ENCODE data around the gene WDR1.
"Not testable (repeated sequence)": the region's sequence is repeated elsewhere in the genome, so short reads cannot be mapped to it uniquely, and the experiment has no call there.

Gene WDR1

DNA sequence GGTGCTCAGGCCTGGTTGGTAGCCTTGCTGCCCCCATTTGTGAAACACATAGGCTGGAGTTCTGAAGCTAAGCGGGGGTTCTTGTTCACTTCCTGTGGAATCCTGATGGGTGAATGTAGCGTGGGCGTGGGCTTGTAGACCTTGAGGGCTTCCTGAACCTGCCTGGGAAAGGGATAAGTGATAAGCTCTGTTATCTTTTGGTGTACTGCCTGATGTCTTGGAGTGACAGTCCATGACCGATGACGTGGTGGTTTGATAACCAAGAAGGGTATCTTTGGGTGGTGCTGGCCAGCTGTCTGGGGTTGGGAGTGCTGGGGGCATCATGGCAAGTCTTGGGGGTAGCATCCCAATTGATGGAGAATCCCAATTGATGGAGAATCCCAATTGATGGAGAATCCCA is 17.5 kb upstream of the WDR1 start:
- no peak for DNase-seq (ENCODE audit: low read depth in 2 of 2)

DNA sequence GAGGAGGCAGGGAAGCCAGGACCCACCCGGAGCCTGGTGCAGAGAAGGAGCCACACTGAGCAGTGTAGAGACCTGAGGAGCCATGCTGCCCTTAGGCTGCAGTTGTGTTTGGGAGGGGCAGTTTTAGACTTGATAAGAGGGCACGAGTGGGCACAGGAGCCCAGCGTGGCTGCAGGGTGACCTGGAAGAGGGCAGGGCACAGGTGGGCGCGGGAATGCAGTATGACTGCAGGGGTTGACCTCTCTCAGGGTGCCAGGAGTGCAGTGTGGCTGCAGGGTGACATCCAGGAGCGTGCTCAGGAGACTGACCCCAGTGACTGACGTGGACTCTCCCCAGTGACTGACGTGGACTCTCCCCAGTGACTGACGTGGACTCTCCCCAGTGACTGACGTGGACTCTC is 14.6 kb upstream of the WDR1 start:
- no peak for DNase-seq (ENCODE audit: low read depth in 2 of 2)

GRCh38 chr4:10130178-10130888 is 13.7 kb upstream of the WDR1 start:
- DNase-seq (ENCODE audit: low read depth in 2 of 2): no peak

GRCh38 chr4:10129196-10130177 is 12.9 kb upstream of the WDR1 start:
- no peak for DNase-seq (ENCODE audit: low read depth in 2 of 2)

DNA sequence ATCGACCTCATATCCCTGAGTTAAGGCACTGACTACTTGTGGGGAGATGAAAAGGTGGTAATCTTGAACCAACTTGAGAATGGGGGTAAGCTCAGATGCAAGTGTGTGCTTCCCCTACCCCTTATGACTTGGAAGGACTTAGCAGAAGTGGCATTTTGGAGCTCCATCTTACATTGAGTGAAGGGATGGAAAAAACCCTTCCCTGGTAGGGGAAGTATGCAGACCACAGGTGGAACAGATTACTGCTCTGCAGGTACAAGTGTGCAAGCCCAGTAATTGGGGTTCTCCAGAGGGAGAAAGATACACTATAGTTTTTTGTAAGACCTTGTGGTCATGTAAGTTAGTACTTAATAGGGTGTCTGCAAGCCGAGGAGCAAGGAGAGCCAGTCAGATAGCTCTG is 12.2 kb upstream of the WDR1 start:
- DNase-seq (ENCODE audit: low read depth in 2 of 2): no peak

- DNase-seq (ENCODE audit: low read depth in 2 of 2): not testable (repeated sequence)
These were observed 10.9 kb upstream of the WDR1 start for GRCh38 chr4:10127531-10127930.

DNA sequence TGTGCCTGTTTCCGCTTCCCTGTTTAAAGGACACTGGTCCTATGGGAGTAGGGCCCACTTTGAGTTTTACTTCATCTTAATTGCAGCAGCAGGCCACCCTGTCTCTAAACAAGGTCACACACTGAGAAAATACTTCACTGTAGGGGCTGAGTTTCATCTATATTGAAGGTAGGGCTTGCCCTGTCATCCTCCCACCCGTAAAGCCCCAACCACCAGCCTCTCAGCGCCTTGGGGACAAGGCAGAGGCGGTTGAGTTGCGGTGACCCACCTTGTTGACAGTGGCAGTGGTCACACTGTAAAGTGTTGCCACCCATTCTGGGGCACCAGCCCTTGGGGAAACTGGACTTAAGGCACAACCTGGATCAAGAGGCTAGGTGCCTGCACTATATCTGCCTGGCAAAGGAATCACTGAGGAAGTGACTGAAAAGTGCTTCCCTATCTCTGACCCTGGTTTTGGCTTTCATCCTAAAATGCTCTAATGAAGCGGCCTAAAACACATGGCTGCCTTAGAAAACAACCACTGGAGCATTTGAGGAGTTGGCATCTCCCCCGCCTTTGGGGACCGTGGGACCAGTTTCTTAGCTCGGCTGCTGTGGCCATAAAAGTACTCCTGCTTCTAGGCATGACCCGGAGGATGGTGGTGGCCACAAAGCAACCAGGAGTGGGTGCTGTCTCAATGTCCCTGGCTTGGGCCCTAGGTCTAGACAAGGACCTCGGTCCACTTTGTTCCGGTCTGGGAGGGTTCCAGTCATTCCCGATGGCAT is 7.8 kb upstream of the WDR1 start:
- DNase-seq (ENCODE audit: low read depth in 2 of 2): no peak

DNA sequence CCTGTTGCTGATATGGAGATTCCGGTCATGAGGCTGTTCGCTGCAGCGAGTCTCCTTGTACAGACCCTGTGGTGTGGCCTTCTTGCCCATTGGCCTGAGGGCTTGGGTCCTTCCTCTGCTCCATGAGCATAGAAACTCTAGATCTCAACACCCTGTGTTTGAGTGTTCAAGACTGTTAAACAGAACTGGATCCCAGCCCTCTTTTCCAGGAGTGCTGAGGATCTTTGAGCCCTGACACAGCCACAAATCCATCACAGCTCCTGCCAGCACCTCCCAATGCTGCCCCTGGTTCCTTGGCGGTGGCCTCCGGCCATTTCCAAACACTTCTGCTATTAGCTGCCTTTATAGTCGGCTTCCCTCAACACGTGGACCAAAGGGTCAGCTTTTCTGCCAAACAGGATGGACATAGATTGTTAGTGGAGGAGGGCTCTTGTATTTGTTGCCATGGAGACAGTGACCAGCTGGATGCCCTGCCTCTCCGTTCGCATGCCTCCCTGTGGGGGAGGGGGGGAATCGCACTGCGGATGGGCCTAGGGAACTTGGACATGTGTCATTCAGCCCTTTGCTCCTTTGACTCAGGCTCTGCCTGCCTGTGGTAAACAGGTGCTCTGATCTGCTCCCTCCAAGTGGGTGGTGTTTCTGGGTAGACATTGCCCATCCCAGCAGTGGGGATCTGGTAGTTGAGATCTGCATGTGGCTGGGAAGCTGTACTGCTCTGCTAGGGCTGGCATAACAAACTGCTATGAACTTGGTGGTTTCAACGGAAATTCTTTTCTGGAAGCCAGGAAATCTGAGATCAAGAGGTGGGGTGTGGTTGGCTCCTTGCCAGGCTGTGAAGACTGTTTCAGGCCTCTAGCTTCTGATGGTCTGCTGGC is 6.9 kb upstream of the WDR1 start:
- DNase-seq (ENCODE audit: low read depth in 2 of 2): no peak

DNA sequence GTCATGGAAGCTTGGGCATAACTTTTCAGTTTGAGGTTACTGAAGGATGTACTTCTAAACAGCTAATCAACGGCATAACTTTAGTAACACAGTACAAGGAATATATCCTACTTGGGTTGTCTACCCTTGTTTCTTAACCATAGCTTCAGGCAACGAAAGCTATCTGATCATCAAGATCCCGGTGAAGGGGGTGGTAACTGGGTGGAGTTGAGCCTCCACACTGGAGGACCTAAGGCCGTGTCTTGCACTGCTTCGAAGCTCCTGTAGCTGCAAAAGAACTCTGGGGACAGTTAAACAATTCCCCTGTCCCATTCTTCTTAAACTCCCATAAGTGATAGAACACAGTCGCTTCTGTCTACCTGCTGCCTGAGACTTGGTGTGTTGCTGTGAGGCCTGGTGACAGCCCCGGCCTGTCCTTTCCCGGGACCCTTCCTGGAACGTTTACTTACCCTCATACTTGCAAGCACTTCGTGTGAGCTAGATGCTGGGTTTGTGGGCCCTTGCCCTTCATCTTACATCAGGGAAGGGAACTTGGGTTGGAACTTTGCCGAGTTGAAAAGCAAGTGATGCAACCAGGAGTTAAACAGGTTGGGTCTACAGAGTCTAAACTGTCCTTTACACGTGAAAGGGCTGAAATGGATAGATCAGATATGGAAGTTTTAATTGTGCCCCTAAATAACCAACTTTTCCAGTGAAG is 5.8 kb upstream of the WDR1 start:
- no peak for DNase-seq (ENCODE audit: low read depth in 2 of 2)

DNA sequence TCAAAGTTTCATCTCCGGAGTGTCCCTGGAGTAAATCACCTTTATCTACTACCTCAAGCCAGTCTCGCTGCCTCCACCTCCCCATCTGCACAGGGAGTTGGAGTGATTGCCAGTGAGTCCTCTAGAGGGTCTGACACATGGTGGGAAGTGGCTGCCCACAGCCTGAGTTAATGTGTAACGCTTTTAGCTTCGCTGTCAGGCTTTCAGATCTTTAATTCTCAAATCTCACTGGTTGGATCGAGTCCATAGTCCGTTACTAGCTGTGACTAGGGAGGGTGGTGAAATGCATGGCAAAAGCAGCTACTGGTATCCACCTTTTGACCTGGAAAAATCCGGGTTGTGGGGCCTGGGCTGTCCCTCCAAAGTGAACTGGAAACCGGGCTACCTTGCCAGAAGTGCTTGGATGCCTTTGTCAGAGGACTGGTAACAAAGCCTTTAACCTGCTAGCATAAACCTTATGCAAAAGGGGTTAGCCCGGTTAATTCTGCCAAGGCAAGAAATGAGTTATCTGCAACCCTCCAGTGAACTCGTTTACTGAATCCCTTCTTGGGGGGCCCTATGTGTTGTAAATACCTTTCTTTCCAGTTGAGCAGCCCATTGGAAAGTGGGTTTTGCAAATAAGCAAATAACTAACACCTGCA is 5.1 kb upstream of the WDR1 start:
- no peak for DNase-seq (ENCODE audit: low read depth in 2 of 2)

DNA sequence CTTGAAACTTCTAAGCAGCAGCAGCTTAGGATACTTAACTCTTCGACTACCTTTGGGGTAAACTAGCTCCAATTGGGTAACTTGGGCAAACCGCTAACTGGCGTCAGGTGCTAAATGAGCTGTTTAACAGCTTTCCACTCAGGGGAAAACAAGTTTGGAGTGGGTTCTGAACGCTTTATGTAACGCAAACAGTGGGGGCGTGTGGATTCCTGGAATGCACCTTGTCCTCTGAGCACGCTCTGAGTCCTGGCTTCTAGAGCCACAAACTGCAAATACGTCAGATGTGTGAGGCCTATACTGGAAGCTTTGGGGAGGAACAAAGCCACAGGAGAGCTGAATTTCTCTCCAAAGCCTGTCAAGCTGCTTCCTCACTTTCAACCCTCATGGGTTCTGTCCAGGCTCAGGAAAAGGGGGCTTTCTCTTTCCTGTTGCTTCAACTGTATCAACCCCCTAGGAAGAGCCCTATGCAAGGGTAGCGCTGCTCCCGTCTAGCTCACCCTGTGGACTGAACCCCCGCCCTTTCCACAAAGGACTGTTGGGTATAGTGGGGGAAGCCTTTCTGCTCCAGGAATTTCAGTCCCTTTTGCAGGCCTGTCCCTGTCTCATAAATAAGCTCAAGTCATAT is 4.5 kb upstream of the WDR1 start:
- no peak for DNase-seq (ENCODE audit: low read depth in 2 of 2)

DNA sequence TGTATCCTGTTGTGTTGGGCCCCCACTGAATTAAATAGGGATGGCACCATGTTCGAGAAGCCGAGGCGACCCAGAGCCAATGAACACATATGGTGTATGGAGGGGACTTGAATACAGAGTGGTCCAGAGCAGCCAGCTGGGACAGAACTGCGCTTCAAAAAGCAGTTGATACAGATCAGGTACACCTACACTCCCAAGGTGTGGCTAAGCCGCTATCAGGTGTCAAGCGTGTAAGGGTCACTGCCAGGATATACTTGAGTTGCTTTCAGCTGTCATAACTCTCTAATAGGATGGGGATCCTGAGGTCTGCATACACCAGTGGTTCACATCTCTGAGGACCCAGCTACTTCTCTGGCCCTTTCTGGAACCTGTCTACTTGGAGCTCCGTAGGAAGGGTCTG is 3.2 kb upstream of the WDR1 start:
- no peak for DNase-seq (ENCODE audit: low read depth in 2 of 2)

DNA sequence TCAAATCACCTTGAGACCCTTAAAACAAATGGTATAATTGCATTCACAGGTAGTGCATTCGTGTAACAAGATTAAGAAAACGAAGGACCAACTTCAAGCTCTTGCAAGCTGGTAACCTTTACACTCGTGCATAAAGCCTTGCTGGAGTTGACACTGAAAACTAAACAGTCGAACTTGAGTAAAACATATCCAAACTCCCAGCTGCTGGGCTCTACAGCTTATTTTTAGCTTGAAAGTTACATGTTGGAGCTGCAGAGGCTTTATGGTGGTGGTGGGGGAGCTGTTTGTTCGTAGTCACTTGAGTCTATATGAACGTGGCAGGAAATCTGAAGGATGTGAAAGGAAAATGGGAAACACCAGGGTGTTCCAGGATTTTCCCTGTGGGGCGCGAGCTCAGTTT is 2.7 kb upstream of the WDR1 start:
- DNase-seq (ENCODE audit: low read depth in 2 of 2): no peak

- DNase-seq (ENCODE audit: low read depth in 2 of 2): no peak
These were observed 1.7 kb upstream of the WDR1 start for GRCh38 chr4:10118048-10119004.

DNA sequence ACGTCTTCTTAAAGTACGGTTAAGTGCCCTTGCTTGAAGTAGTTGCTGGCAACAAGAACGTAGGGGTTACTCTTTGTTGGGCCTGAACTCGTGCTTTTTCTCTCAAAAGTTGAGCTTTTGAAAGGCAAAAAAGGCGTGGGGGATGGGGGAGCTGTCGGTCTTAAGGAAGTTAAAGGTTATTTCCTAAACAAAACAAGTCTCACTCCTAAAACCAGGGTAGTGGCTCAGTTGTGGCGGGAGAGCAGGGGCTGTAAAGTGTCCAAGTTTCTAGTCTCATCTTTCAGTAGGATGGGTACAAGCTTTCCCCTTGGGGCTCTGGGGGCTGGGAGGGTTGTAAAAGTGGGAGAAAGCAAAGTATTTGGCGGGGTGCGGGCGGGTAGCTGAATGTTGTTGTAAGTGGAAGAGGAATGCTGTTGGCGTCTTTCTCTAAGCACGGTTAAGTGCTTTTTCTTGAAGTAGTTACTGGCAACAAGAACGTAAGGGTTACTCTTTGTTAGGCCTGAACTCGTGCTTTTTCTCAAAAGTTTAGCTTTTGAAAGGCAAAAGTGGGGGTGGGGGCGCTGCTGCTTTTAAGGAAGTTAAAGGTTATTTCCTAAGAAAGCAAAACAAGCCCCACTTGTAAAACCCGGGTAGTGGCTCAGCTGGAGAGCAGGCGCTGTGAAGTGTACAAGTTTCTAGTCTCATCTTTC is 904 bp upstream of the WDR1 start:
- DNase-seq (ENCODE audit: low read depth in 2 of 2): no peak

DNA sequence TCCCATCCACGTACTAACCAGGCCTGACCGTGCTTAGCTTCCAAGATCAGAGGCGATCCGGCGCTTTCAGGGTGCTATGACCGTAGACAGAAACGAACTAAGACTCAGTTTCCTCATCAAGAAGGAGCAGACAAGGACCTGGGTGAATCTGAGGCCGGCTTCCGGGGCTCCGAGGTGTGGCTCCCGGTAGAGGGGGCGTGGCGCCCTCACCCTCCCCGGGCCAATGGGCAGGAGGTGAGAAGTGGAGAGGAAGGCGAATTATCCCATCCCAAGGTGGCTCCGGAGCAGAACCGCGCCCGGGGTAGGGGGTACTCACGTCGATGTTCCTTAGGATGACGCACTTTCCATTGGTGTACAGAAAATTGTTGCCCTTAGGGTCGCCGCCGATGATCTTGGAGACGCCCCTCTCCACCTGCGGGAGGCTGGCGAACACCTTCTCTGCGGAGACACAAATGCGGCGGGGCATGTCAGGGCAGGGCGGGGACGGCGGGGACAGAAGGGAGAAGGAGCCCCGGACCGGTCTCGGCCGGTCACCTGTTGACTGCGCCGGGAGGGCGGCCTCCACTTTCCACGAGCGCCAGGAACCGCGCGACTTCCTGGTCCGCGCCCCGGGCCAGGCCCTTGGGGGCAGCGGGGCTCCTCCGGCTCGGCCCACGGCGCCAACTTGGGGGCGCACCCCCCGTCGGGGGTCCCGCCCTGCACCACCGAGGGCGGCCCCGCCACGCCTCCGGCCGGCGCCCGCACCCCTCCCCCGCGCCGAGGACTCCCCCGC is 616 bp downstream of the WDR1 start:
- no peak for DNase-seq (ENCODE audit: low read depth in 2 of 2)

DNA sequence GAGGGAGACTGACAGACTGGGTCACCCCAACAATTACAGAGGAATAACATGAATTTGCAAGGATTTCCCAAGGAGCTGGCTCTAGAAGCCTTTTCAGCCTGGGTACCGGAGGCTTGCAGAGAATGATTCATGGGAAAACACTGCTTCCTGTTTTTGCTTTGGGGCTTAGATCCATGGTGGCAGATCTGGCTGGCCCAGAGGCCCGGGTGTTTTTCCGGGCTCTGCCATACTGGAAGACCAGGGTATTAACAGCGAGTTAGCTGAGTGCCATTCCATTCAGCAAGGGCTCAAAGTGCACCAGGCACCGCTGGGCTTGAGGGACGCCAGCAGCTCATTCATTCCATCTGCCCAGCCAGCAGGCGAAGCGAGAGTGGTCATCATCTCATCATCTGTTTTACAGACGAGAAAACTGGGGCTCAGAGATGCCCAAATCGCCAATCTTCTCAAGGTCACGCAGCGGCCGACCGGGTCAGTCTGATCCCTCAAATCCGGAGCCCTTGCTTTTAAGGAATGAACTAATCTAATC is 1.3 kb downstream of the WDR1 start:
- no peak for DNase-seq (ENCODE audit: low read depth in 2 of 2)
